K562 (cell line): Measurements from ENCODE around the gene GABRR1. TPM values are rescaled to one million over a fixed set of nuclear protein-coding genes. Genes with fewer than 3 reads are reported as not detected.

Experiments used
- ATAC-seq: fragments of 200-7000 bp; cut with Tn5 transposase; 3 replicates; pipeline ENCODE4 v1.9.1; 2020; ENCODE audit warnings: moderate library complexity
- BruUV-seq: library from RNA; stranded (reverse); fragments of 400-500 nt; replicated peaks from 2 replicates; lab custom pipeline; 2021; lab: Mats Ljungman, UMichigan
- CTCF ChIA-PET: fragments of 300-600 bp; formaldehyde crosslinking; extraction: SDS; loops from one replicate; lab custom pipeline; 2021; ENCODE audit warnings: low intra/inter-chr PET ratio; lab: Yijun Ruan, JAX
- POLR2A ChIA-PET: fragments of 300-600, 350-650 bp; sonication (Branson Sonifier 250); formaldehyde crosslinking; extraction: SDS; loops from one replicate; lab custom pipeline; 2021; ENCODE audit warnings: antibody characterized with exemption, inconsistent platforms; lab: Yijun Ruan, JAX
- DNase-seq, 4 experiments: peaks; one replicate each; pipeline versions ENCODE4 v3.0.0 to v3.0.0-alpha.2; 2011 to 2018; ENCODE audit warnings: low spot score in 3 of 4, mixed read lengths in 3 of 4; ENCODE audit errors: extremely low read depth in 1 of 4
- FAIRE-seq: peaks from 2 replicates; lab custom pipeline; 2011; peaks lifted over from hg19 to GRCh38; lab: Jason Lieb, UNC
- H2AFZ ChIP-seq: 2 replicates; pipeline ENCODE4 v1.6.0; 2011; ENCODE audit warnings: low read depth, low read length, control low read depth, inconsistent platforms
- H3K27ac ChIP-seq: fragments of 200-600 bp; 3 replicates; pipeline ENCODE4 v1.8.0; 2011; ENCODE audit warnings: low read depth, mild to moderate bottlenecking, control low read depth, inconsistent platforms, low read length, moderate library complexity, mixed read lengths; ENCODE audit errors: extremely low read depth
- H3K27me3 ChIP-seq, 2 experiments: fragments of 300-600 bp in 1 of 2; 2 replicates in 1 of 2; 3 replicates in 1 of 2; pipeline versions ENCODE4 v1.6.0 to v1.8.0; 2011; ENCODE audit warnings: inconsistent platforms in 2 of 2, low read length in 2 of 2, mild to moderate bottlenecking in 1 of 2, mixed read lengths in 1 of 2, moderate library complexity in 1 of 2; ENCODE audit not compliant: control insufficient read depth in 2 of 2, insufficient read depth in 2 of 2
- H3K36me3 ChIP-seq: fragments of 300-600 bp; 3 replicates; pipeline ENCODE4 v1.8.0; 2011; ENCODE audit warnings: mild to moderate bottlenecking, low read length, inconsistent platforms; ENCODE audit not compliant: control insufficient read depth, insufficient read depth
- H3K4me1 ChIP-seq, 2 experiments: fragments of 200-600 bp in 1 of 2; replicated peaks in 1 of 2; 2 replicates in 1 of 2; 3 replicates in 1 of 2; pipeline versions ENCODE4 v1.5.1 to v1.8.0; 2011; ENCODE audit warnings: inconsistent platforms in 2 of 2, low read length in 2 of 2, mild to moderate bottlenecking in 1 of 2, mixed read lengths in 1 of 2, moderate library complexity in 1 of 2; ENCODE audit not compliant: control insufficient read depth in 2 of 2, insufficient read depth in 2 of 2
- H3K4me2 ChIP-seq: 2 replicates; pipeline ENCODE4 v1.6.1; 2011; ENCODE audit warnings: low read length, control low read depth, inconsistent platforms, mixed read lengths; ENCODE audit not compliant: insufficient read depth
- H3K4me3 ChIP-seq: fragments of 200-600 bp; sonication (generic), shearing (Covaris generic); 2 replicates; pipeline ENCODE4 v1.5.1; 2016; ENCODE audit warnings: control low read depth, inconsistent platforms
- H3K79me2 ChIP-seq: fragments of 200-600 bp; 3 replicates; pipeline ENCODE4 v1.8.0; 2011; ENCODE audit warnings: low read length, inconsistent platforms; ENCODE audit not compliant: control insufficient read depth, insufficient read depth
- H3K9ac ChIP-seq, 2 experiments: 2 replicates each; pipeline versions ENCODE4 v1.6.0 to v1.6.1; 2011; ENCODE audit warnings: low read depth in 2 of 2, low read length in 2 of 2, control low read depth in 1 of 2, inconsistent platforms in 1 of 2, mild to moderate bottlenecking in 1 of 2, mixed read lengths in 1 of 2; ENCODE audit not compliant: insufficient read depth in 1 of 2
- H3K9me1 ChIP-seq: one replicate; pipeline ENCODE4 v1.6.0; 2011; ENCODE audit warnings: inconsistent platforms, mild to moderate bottlenecking, low read length, moderate library complexity; ENCODE audit not compliant: control insufficient read depth, insufficient read depth
- H3K9me3 ChIP-seq: replicated peaks from 2 replicates; pipeline ENCODE4 v1.5.1; 2011; ENCODE audit warnings: low read depth, low read length, inconsistent platforms; ENCODE audit not compliant: control insufficient read depth, insufficient read depth
- H4K20me1 ChIP-seq: replicated peaks from 2 replicates; pipeline ENCODE4 v1.6.1; 2011; ENCODE audit warnings: low read length, inconsistent platforms, mixed read lengths; ENCODE audit not compliant: control insufficient read depth, insufficient read depth
- CHAMP1 ChIP-seq: fragments of 450-650 bp; IDR thresholded peaks from 2 replicates; pipeline ENCODE4 v1.6.1; 2016; ENCODE audit warnings: mild to moderate bottlenecking
- FOXJ2 ChIP-seq: fragments of 200-800 bp; sonication (Bioruptor generic); IDR thresholded peaks from 2 replicates; pipeline ENCODE4 v1.6.1; 2016; ENCODE audit warnings: missing genetic modification characterization, missing compliant biosample characterization
- HMG20B ChIP-seq: fragments of 250-450 bp; sonication (Bioruptor Pico); IDR thresholded peaks from 2 replicates; pipeline ENCODE4 v1.5.0; 2021; ENCODE audit warnings: mild to moderate bottlenecking
- MEIS2 ChIP-seq: fragments of 450-650 bp; IDR thresholded peaks from 2 replicates; pipeline ENCODE4 v1.6.1; 2014; ENCODE audit warnings: mild to moderate bottlenecking; ENCODE audit not compliant: partially characterized antibody
- NELFE ChIP-seq: IDR thresholded peaks from 2 replicates; pipeline ENCODE4 v1.6.1; 2011; ENCODE audit warnings: mild to moderate bottlenecking; ENCODE audit not compliant: insufficient read depth, insufficient read length
- POLR2AphosphoS2 ChIP-seq: IDR thresholded peaks from 2 replicates; pipeline ENCODE4 v1.6.1; 2012; ENCODE audit warnings: low read length, improper control_type of control experiment
- TAF9B ChIP-seq: fragments of 450-650 bp; IDR thresholded peaks from 2 replicates; pipeline ENCODE4 v1.6.1; 2018; ENCODE audit warnings: mild to moderate bottlenecking; ENCODE audit not compliant: partially characterized antibody
- ZBTB40 ChIP-seq, 2 experiments: fragments of 450-650 bp in 1 of 2; sonication (generic) in 1 of 2; formaldehyde crosslinking in 1 of 2; IDR thresholded peaks; 2 replicates each; pipeline versions ENCODE4 v1.7.1 to v1.9.0; 2016 to 2022; ENCODE audit warnings: inconsistent platforms in 1 of 2, mild to moderate bottlenecking in 1 of 2, missing genetic modification reagents in 1 of 2
- WGBS: fragments of 100-300 bp; shearing (Covaris generic); methylation state at CpG from one replicate; pipeline ENCODE4 v1.1.6; 2016; ENCODE audit warnings: low coverage, mixed read lengths; ENCODE audit not compliant: insufficient coverage; ENCODE audit errors: missing lambda C conversion rate; 5-methylcytosine and 5-hydroxymethylcytosine counted together
- in situ Hi-C: fragments of 300-500 bp; cut with MboI; formaldehyde crosslinking; loops from 4 replicates; pipeline ENCODE4 v1.15.0; 2018; ENCODE audit warnings: inconsistent platforms, mixed read lengths
- intact Hi-C: fragments of 100-400 bp; cut with micrococcal nuclease; formaldehyde crosslinking; loops from 2 replicates; pipeline ENCODE4 v1.14.2; 2022
- polyA plus RNA-seq, 8 experiments: library from polyadenylated mRNA; depleted of rRNA in 4 of 8; stranded (reverse) in 5 of 8; unstranded in 3 of 8; fragments of >200 nt; fragmentation: Nextera tagmentation in 2 of 8; fragmentation: Illumina TruSeq in 1 of 8; extraction: Ambion mirVana in 2 of 8; extraction: Trizol in 1 of 8; gene quantifications; 2 replicates each; pipeline versions ENCODE4 v1.2.1 to v1.2.3, GENCODE V29; 2011 to 2014; ENCODE audit warnings: inconsistent platforms in 1 of 8, missing spikeins in 1 of 8
- total RNA-seq, 7 experiments: library from RNA; depleted of rRNA in 6 of 7; stranded (reverse); fragments of >200 nt in 6 of 7; fragmentation: Illumina TruSeq in 2 of 7; extraction: Trizol in 2 of 7; gene quantifications; 2 replicates each; pipeline versions ENCODE4 v1.2.1 to v1.2.3, GENCODE V29; 2011 to 2021; ENCODE audit warnings: low replicate concordance in 1 of 7
- TF ChIP-seq, protein P1 (sequence below): sonication (generic); formaldehyde crosslinking; IDR thresholded peaks from 2 replicates; pipeline ENCODE4 v1.9.0; 2022; ENCODE audit warnings: mild to moderate bottlenecking, missing genetic modification reagents

GABRR1 gene
- total and polyA plus RNA-seq, 9 of the 15 experiments (the other 6 are each of a cell fraction or from before 2014, with no cell fraction given) = not detected

DNA sequence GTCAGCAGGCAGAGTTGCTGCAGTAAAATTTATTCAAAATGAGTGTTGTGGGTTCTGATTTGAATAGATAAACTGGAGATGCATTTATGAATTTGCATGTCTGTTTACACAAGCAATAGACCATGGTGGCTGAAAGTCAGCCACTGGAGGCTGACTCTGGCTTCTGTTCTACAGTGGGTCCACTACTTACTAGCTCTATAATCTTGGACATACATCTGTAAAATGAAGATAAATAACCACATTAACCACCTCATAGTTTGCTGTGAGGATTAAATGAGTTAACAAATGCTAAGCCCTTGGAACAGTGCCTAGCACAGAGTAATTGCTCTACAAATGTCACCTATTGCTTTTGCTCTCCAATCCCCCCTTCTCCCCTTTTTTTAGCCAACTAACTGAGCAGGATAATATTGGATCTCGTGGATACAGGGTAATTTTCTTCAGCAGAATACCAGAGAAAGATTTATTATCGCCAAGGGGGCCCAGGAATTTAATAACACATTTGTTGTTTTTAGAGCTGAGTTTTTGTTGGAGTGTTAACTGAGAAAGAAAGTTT lies 72.7 kb downstream of the GABRR1 start:
- CTCF ChIA-PET = no interaction called here
- peaks cover 9 to 15% of the 10 kb centered on the region in 2 experiments; a peak in 3 of 5 replicates for H3K27me3 ChIP-seq
- peak; percentile 51 for FAIRE-seq
- no peak overlapping the region for H2AFZ ChIP-seq
- H3K9ac ChIP-seq = no peak overlapping the region
- H3K36me3 ChIP-seq = no peaks in the 10 kb centered on the region
- in situ Hi-C loops = no loop called here
- H3K79me2 ChIP-seq = no peaks in the 10 kb centered on the region
- WGBS = 0% methylated on average over 2 of the region's 2 CpGs
- no peak for DNase-seq
- no peak overlapping the region for H3K27ac ChIP-seq
- H3K4me1 ChIP-seq = peaks cover 0 to 13% of the 10 kb centered on the region in 2 experiments; a peak in 2 of 5 replicates
- POLR2A ChIA-PET = interaction anchor here (0.6 to 1.0 kb wide), 2 partner anchors 36 to 226 kb away, joined by 3 read pairs; no protein-coding TSS in a partner anchor
- no peak for ATAC-seq
- H3K9me1 ChIP-seq = no peaks in the 10 kb centered on the region
- H4K20me1 ChIP-seq = no peaks in the 10 kb centered on the region
- no peak overlapping the region for H3K4me2 ChIP-seq
- intact Hi-C loops = no loop called here
- BruUV-seq = no TSS peak
- H3K9me3 ChIP-seq = no peaks in the 10 kb centered on the region
- H3K4me3 ChIP-seq = no peak overlapping the region
- TF ChIP-seq TAF9B = no peak
- TF ChIP-seq HMG20B (CRISPR knock-in tag) = no peak
- TF ChIP-seq POLR2AphosphoS2 = no peak
- TF ChIP-seq, protein P1, sequence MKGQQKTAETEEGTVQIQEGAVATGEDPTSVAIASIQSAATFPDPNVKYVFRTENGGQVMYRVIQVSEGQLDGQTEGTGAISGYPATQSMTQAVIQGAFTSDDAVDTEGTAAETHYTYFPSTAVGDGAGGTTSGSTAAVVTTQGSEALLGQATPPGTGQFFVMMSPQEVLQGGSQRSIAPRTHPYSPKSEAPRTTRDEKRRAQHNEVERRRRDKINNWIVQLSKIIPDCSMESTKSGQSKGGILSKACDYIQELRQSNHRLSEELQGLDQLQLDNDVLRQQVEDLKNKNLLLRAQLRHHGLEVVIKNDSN (CRISPR knock-in tag) = no peak
- TF ChIP-seq MEIS2 = no peak
- no peak for TF ChIP-seq CHAMP1
- no peak for TF ChIP-seq NELFE
- TF ChIP-seq FOXJ2 (tag) = no peak
- TF ChIP-seq ZBTB40 (IDR thresholded peaks at IDR 0.05) = no peak
- no peak for TF ChIP-seq ZBTB40 (CRISPR knock-in tag; IDR thresholded peaks at IDR 0.05)
